Mucosa of descending colon (tissue), 3 donors: Measurements from ENCODE around the gene XPNPEP2. TPM values are rescaled to one million over a fixed set of nuclear protein-coding genes. Genes with fewer than 3 reads are reported as not detected.
A peak's percentile ranks its signal among the peaks of the same experiment; 100 is the strongest.

Source experiments
- ATAC-seq: fragments of 200-7000 bp; cut with Tn5 transposase; one replicate; pipeline ENCODE4 v1.9.1; 2020; ENCODE audit warnings: mild to moderate bottlenecking, moderate library complexity
- DNase-seq, 3 donors: peaks; one replicate each; pipeline ENCODE4 v3.0.0-alpha.2; 2020
- H3K36me3 ChIP-seq: fragments of 200-600 bp; one replicate; pipeline ENCODE4 v1.8.0; 2021; ENCODE audit warnings: low read depth, mild to moderate bottlenecking
- H3K4me1 ChIP-seq: fragments of 200-600 bp; one replicate; pipeline ENCODE4 v1.8.0; 2021; ENCODE audit warnings: low read depth, mild to moderate bottlenecking
- H3K4me3 ChIP-seq: fragments of 200-600 bp; one replicate; pipeline ENCODE4 v1.8.0; 2021; ENCODE audit warnings: mild to moderate bottlenecking
- H3K9me3 ChIP-seq: fragments of 200-600 bp; one replicate; pipeline ENCODE4 v1.8.0; 2021; ENCODE audit warnings: mild to moderate bottlenecking
- intact Hi-C, 2 donors: fragments of 100-400 bp; cut with DNase I in 1 of 2; cut with micrococcal nuclease in 1 of 2; formaldehyde crosslinking; loops; one replicate each; pipeline versions ENCODE4 v1.11.0 to v1.11.1; 2022; cut with DNase I, micrococcal nuclease
- total RNA-seq, 3 donors: library from RNA; stranded (reverse); fragmentation: NEBNext Ultra II Directional in 2 of 3; extraction: Animal tissue kit (Norgen Biotek cat#: 25700) in 2 of 3; gene quantifications; one replicate each; pipeline versions ENCODE4 v1.2.1 to v1.2.4, GENCODE V29; 2021 to 2023
- TF ChIP-seq, protein P1 (sequence below): fragments of 200-600 bp; IDR thresholded peaks from one replicate; pipeline ENCODE4 v1.8.0; 2022; ENCODE audit warnings: antibody characterized with exemption, mild to moderate bottlenecking
- donor health status: DM: no; HTN: no; CAD: no; lungs with moderate emphysema.
- donor health status: DM: no; HTN: no; CAD: no.
- donor health status: DM: no; HTN: yes; CAD: no.

Gene XPNPEP2
- total RNA-seq, 3 donors from 2014 or later: 4.9 to 14.5 (median 11.3) TPM

DNA sequence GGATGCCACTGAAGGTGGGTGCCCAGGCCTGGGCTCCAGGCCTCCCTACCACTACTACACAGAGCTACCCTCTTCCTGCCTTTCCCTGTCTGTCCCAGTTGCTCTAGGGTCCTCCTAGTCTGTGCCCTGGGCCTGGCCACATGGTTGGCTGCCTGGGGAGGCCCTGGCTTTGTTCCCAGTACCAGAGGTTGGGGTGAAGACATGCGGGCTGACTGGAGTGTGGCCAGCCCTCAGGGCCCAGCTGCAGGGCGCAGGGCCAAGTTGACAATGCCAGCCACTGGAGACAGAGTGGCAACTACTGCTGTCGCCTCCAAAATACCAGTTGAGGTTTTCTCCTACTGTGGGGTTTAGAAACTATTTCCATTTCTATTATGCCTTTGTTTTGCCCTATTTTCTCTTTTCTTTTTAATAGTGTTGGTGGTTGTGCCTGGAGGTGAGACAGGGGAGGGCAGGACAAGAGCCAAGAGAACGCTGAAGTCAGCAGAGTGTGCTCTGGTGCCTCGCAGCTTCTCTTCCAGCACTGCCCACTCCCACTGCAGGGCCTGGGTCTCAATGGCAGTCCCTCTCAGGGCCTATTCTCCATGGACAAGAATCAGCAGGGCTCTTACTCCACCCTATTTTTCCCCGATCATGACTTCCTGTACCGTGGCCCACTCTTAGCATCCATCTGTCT is 32.2 kb upstream of the XPNPEP2 start:
- DNase-seq (no peak), ATAC-seq (no peak)
- H3K4me1 ChIP-seq: no peaks in the 10 kb centered on the region
- TF ChIP-seq, protein P1, sequence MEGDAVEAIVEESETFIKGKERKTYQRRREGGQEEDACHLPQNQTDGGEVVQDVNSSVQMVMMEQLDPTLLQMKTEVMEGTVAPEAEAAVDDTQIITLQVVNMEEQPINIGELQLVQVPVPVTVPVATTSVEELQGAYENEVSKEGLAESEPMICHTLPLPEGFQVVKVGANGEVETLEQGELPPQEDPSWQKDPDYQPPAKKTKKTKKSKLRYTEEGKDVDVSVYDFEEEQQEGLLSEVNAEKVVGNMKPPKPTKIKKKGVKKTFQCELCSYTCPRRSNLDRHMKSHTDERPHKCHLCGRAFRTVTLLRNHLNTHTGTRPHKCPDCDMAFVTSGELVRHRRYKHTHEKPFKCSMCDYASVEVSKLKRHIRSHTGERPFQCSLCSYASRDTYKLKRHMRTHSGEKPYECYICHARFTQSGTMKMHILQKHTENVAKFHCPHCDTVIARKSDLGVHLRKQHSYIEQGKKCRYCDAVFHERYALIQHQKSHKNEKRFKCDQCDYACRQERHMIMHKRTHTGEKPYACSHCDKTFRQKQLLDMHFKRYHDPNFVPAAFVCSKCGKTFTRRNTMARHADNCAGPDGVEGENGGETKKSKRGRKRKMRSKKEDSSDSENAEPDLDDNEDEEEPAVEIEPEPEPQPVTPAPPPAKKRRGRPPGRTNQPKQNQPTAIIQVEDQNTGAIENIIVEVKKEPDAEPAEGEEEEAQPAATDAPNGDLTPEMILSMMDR: no peak
- H3K9me3 ChIP-seq: no peaks in the 10 kb centered on the region
- H3K36me3 ChIP-seq: no peaks in the 10 kb centered on the region
- intact Hi-C loops: no loop called here
- no peak overlapping the region for H3K4me3 ChIP-seq

DNA sequence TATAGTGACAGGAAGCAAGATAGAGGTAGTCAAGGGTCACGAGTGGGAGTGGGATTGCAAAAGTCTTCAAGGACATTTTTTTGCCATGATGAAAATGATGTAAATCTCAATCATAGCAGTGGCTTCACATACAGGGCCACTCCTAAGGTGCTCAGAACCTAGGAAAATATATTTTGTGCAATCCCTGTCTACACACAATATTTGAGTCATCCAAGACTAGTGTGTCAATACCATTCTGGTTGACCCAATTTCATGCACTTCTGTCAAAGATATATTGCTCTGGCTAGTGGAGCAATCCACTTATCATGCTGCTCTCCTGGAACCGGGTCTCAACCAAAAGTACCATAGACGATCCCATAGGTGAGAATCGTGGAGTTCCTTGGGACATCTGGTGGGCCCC is 24.2 kb upstream of the XPNPEP2 start:
- TF ChIP-seq, protein P1: no peak
- ATAC-seq (no peak), DNase-seq (no peak)
- Histone ChIP-seq H3K9me3 (no peaks in the 10 kb centered on the region), H3K4me3 (no peak overlapping the region), H3K4me1 (no peaks in the 10 kb centered on the region), H3K36me3 (no peaks in the 10 kb centered on the region)
- intact Hi-C loops: no loop called here

DNA sequence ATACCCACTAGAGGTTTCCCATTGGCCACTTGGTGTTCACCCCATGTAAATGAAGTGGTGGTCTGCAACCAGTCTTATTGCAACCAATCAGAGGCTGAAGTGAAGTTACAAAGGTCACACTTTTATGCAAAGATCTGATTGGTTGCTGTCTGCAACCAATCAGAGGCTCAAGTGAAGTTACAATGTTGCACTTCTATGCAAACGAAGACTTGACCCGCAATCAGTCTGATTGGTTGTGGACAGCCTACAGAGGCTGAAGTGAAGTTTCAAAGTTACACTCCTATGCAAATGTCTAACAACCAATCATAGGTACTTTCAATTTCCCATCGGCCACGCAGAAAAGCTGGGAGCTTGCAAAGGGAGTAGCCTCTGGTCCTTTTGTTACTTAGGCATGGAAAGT is 22.3 kb upstream of the XPNPEP2 start:
- no peaks in the 10 kb centered on the region for H3K36me3 ChIP-seq
- H3K4me3 ChIP-seq: no peak overlapping the region
- ATAC-seq (peak; percentile 24), DNase-seq (no peak)
- no peaks in the 10 kb centered on the region for H3K4me1 ChIP-seq
- intact Hi-C loops: no loop called here
- TF ChIP-seq, protein P1: no peak
- no peaks in the 10 kb centered on the region for H3K9me3 ChIP-seq

DNA sequence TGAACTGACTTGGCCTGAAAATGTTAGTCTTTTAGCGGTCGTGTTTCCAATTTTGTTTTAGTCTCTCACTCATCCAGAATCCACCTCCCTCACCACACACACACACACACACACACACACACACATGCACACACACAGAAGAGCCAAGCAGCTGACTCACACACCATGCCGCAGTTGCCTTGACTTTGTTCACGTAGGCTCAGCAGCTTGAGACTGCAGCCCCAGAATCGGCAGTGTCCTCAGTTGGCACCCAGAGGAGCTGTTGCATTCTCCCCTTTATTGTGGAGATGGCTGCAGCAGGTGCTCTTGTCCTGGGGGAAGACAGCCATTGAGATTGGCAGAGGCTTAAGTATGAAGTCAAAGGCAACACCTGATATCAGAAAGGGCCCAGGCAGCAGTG is 20.9 kb upstream of the XPNPEP2 start:
- no peak for ATAC-seq
- no peaks in the 10 kb centered on the region for H3K4me1 ChIP-seq
- TF ChIP-seq, protein P1: no peak

DNA sequence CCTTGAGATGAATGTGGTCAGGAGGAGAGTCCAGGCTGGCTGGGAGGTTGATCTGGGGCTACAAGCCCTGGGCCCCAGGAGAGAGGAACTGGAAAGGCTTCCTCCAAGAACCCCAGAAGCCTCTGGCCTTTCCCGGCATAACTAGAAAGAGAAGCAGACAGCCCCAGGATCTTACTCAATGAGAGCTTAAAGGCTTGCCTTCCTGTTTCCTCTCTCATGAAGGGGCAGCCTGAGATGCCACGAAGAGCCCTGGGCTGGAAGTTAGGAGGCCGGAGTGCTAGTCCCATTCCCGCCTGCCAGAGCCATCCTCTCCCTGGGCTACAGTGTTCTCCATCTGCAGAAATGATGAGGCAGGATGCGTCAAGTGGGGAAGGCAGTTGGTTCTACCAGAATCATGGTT is 20.1 kb upstream of the XPNPEP2 start:
- Histone ChIP-seq H3K36me3 (no peaks in the 10 kb centered on the region), H3K9me3 (no peaks in the 10 kb centered on the region), H3K4me1 (no peaks in the 10 kb centered on the region), H3K4me3 (no peak overlapping the region)
- ATAC-seq (no peak), DNase-seq (no peak)
- intact Hi-C loops: no loop called here
- TF ChIP-seq, protein P1: no peak

More for the DNA sequence above, 20.9 kb upstream of the XPNPEP2 start:
- no peaks in the 10 kb centered on the region for H3K9me3 ChIP-seq
- no peak for DNase-seq
- no peak overlapping the region for H3K4me3 ChIP-seq
- no peaks in the 10 kb centered on the region for H3K36me3 ChIP-seq
- intact Hi-C loops: no loop called here

DNA sequence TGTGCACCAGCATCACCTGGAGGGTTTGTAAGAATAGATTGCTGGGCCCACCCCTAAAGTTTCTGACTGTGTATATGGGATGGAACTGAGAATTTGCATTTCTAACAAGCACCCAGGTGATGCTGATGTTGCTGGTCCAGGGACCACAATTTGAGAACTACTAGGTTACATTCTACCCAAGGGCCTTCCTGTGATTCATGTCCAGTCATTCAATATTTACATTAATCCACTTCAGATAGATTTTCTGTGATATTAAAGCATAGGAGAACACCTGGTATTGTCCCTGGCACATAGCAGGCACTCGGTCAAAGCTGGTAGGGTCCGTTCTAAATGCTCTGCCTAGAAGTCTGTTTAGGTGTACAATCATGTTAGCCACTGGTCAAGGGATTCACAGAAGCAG is 19.5 kb upstream of the XPNPEP2 start:
- DNase-seq: no peak
- no peak for ATAC-seq
- intact Hi-C loops: no loop called here
- Histone ChIP-seq H3K4me1 (no peaks in the 10 kb centered on the region), H3K4me3 (no peak overlapping the region), H3K36me3 (no peaks in the 10 kb centered on the region), H3K9me3 (no peaks in the 10 kb centered on the region)
- TF ChIP-seq, protein P1: no peak
